Measurements from ENCODE around the gene SLC17A5. TPM values are rescaled to one million over a fixed set of nuclear protein-coding genes. Genes with fewer than 3 reads are reported as not detected.
A peak's percentile ranks its signal among the peaks of the same experiment; 100 is the strongest.
"Not testable (repeated sequence)": the region's sequence is repeated elsewhere in the genome, so short reads cannot be mapped to it uniquely, and the experiment has no call there.

Gene SLC17A5
- total RNA-seq, 1 experiment from 2014 or later = 16.9 TPM

- TF ChIP-seq, protein P1, sequence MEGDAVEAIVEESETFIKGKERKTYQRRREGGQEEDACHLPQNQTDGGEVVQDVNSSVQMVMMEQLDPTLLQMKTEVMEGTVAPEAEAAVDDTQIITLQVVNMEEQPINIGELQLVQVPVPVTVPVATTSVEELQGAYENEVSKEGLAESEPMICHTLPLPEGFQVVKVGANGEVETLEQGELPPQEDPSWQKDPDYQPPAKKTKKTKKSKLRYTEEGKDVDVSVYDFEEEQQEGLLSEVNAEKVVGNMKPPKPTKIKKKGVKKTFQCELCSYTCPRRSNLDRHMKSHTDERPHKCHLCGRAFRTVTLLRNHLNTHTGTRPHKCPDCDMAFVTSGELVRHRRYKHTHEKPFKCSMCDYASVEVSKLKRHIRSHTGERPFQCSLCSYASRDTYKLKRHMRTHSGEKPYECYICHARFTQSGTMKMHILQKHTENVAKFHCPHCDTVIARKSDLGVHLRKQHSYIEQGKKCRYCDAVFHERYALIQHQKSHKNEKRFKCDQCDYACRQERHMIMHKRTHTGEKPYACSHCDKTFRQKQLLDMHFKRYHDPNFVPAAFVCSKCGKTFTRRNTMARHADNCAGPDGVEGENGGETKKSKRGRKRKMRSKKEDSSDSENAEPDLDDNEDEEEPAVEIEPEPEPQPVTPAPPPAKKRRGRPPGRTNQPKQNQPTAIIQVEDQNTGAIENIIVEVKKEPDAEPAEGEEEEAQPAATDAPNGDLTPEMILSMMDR (conservative IDR thresholded peaks at IDR 0.05) = no peak
- TF ChIP-seq EZH2 (IDR thresholded peaks at IDR 0.05; ENCODE audit: low read depth) = no peak
- no peak overlapping the region for H3K27ac ChIP-seq
- H2AFZ ChIP-seq = no peak overlapping the region
Measured at GRCh38 chr6:73566954-73567591, 86.7 kb downstream of the SLC17A5 start.

DNA sequence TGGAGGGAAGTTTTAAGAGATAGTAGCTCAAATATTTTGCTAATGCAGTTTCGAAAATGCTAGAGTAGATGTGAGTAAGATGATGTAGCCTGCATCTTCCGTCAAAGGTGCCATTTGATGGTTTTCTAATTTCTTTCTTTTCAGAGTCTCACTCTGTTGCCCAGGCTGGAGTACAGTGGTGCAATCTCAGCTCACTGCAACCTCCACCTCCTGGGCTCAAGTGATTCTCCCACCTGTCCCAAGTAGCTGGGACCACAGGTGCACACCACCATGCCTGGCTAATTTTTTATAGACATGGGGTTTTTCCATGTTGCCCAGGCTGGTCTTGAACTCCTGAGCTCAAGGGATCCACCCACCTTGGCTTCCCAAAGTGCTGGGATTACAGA is 87.3 kb downstream of the SLC17A5 start:
- ChIA-PET CTCF (interaction anchor here (0.6 to 1.3 kb wide), 3 partner anchors 16 to 23 kb away, joined by 3 to 11 read pairs (median 3); no protein-coding TSS in a partner anchor), POLR2A (ENCODE audit: unreplicated experiment) (interaction anchor here (0.5 to 1.2 kb wide), 7 partner anchors 14 to 177 kb away, joined by 3 to 24 read pairs (median 8); partner anchors contain the start of gene EEF1A1)
- not testable (repeated sequence) for H3K27ac ChIP-seq; H3F3A ChIP-seq (ENCODE audit: insufficient read depth, low read depth); H3K27me3 ChIP-seq (ENCODE audit: insufficient read depth, low read depth); H3K36me3 ChIP-seq (ENCODE audit: low read depth); H2AFZ ChIP-seq; H3K4me2 ChIP-seq; H3K79me2 ChIP-seq (ENCODE audit: low read depth); H4K20me1 ChIP-seq (ENCODE audit: insufficient read depth); DNase-seq; H3K9me3 ChIP-seq (ENCODE audit: insufficient read depth, low read depth); H3K9me2 ChIP-seq (ENCODE audit: insufficient read depth); BruUV-seq (replicated peaks); H3K4me3 ChIP-seq
- intact Hi-C loops (cut with micrococcal nuclease; ENCODE audit: unreplicated experiment) = loop anchor here (1.0 kb wide), 1 partner anchor 14 kb away; no protein-coding TSS in a partner anchor
- peaks cover 22% of the 10 kb centered on the region for H3K4me1 ChIP-seq (replicated peaks; ENCODE audit: insufficient read depth)

More at GRCh38 chr6:73566954-73567591, 86.7 kb downstream of the SLC17A5 start:
- H3K79me2 ChIP-seq (ENCODE audit: low read depth) = no peaks in the 10 kb centered on the region
- ChIA-PET POLR2A (ENCODE audit: unreplicated experiment) (interaction anchor here (0.5 to 1.2 kb wide), 4 partner anchors 18 to 67 kb away, joined by 3 to 9 read pairs (median 6); no protein-coding TSS in a partner anchor), CTCF (interaction anchor here (1.3 kb wide), 1 partner anchor 19 kb away, joined by 3 read pairs; no protein-coding TSS in a partner anchor)
- no peaks in the 10 kb centered on the region for H3K27me3 ChIP-seq (ENCODE audit: insufficient read depth, low read depth)
- no peaks in the 10 kb centered on the region for H3K9me3 ChIP-seq (ENCODE audit: insufficient read depth, low read depth)
- no peak overlapping the region for H3K4me3 ChIP-seq
- H3K36me3 ChIP-seq (ENCODE audit: low read depth) = no peaks in the 10 kb centered on the region
- no peak overlapping the region for H3K4me2 ChIP-seq
- DNase-seq = peak; percentile 55 to 75
- H3K9me2 ChIP-seq (ENCODE audit: insufficient read depth) = no peaks in the 10 kb centered on the region
- intact Hi-C loops (cut with micrococcal nuclease; ENCODE audit: unreplicated experiment) = loop anchor here (1.0 kb wide), 2 partner anchors 13 to 46 kb away; partner anchors contain the start of gene EEF1A1
- peaks cover 22% of the 10 kb centered on the region for H3K4me1 ChIP-seq (replicated peaks; ENCODE audit: insufficient read depth)
- no TSS peak for BruUV-seq (replicated peaks)
- H3F3A ChIP-seq (ENCODE audit: insufficient read depth, low read depth) = peaks cover 8% of the 10 kb centered on the region; the same call in 1 of the 2 replicates
- no peaks in the 10 kb centered on the region for H4K20me1 ChIP-seq (ENCODE audit: insufficient read depth)

DNA sequence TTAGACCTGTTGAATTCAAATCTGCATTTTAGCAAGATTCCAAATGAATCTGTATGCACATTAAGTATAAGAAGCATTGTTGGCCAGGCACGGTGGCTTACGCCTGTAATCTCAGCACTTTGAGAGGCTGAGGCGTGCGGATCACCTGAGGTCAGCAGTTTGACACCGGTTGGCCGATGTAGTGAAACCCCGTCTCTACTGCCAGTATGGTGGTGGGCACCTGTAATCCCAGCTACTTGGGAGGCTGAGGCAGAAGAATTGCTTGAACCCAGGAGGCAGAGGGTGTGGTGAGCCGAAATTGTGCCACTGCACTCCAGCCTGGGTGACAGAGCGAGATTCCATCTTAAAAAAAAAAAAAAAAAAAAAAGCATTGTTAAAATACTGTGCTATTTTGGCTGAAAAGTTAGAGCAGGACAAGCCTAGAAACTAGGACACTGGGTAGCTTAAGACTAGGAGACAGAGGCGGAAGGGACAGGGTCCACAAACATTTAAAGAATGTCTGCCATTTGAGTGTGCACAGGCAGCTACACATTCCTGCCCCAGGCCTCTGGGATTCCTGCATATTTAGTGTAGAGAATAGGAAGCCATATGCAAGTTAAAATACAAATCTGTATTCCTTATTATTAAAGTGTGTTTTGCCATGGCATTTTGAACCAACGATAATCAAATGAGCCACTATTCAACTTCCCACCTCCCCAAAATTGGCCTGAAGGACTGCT is 87.9 kb downstream of the SLC17A5 start:
- peaks cover 22% of the 10 kb centered on the region for H3K4me1 ChIP-seq (replicated peaks; ENCODE audit: insufficient read depth)
- TF ChIP-seq, protein P1 (conservative IDR thresholded peaks at IDR 0.05) = no peak
- TF ChIP-seq EZH2 (IDR thresholded peaks at IDR 0.05; ENCODE audit: low read depth) = no peak
- intact Hi-C loops (cut with micrococcal nuclease; ENCODE audit: unreplicated experiment) = loop anchor here (1.0 kb wide), 1 partner anchor 14 kb away; no protein-coding TSS in a partner anchor
- no peak overlapping the region for H3K4me3 ChIP-seq
- no peak overlapping the region for H3K4me2 ChIP-seq
- H3K9me3 ChIP-seq (ENCODE audit: insufficient read depth, low read depth) = no peaks in the 10 kb centered on the region
- BruUV-seq (replicated peaks) = TSS peak; percentile 35
- H3F3A ChIP-seq (ENCODE audit: insufficient read depth, low read depth) = peaks cover 8% of the 10 kb centered on the region; the same call in 1 of the 2 replicates
- H3K36me3 ChIP-seq (ENCODE audit: low read depth) = no peaks in the 10 kb centered on the region
- ChIA-PET POLR2A (ENCODE audit: unreplicated experiment) (interaction anchor here (0.5 to 1.2 kb wide), 8 partner anchors 15 to 177 kb away, joined by 3 to 24 read pairs (median 7); partner anchors contain the start of gene EEF1A1), CTCF (interaction anchor here (0.6 to 1.3 kb wide), 3 partner anchors 16 to 23 kb away, joined by 3 to 11 read pairs (median 3); no protein-coding TSS in a partner anchor)
- H3K27ac ChIP-seq = no peak overlapping the region
- H2AFZ ChIP-seq = no peak overlapping the region
- no peaks in the 10 kb centered on the region for H3K9me2 ChIP-seq (ENCODE audit: insufficient read depth)
- no peaks in the 10 kb centered on the region for H3K79me2 ChIP-seq (ENCODE audit: low read depth)
- DNase-seq = peak; percentile 48 to 60
- no peaks in the 10 kb centered on the region for H3K27me3 ChIP-seq (ENCODE audit: insufficient read depth, low read depth)
- no peaks in the 10 kb centered on the region for H4K20me1 ChIP-seq (ENCODE audit: insufficient read depth)
